IPS-11a (cell line): Measurements from ENCODE around the gene PRLR.
"Not testable (repeated sequence)": the region's sequence is repeated elsewhere in the genome, so short reads cannot be mapped to it uniquely, and the experiment has no call there.

ENCODE experiments used
- H3K4me3 ChIP-seq: one replicate; pipeline ENCODE4 v1.5.1; 2013; ENCODE audit warnings: low read depth, low read length, control low read depth

Gene PRLR

GRCh38 chr5:35133186-35133585 lies 97.1 kb downstream of the PRLR start:
- H3K4me3 ChIP-seq, result no peak overlapping the region

GRCh38 chr5:35131723-35132122 lies 98.6 kb downstream of the PRLR start:
- H3K4me3 ChIP-seq, result no peak overlapping the region

- no peak overlapping the region for H3K4me3 ChIP-seq
These were observed 100.3 kb downstream of the PRLR start for GRCh38 chr5:35129921-35130485.

GRCh38 chr5:35129276-35129675 lies 101.0 kb downstream of the PRLR start:
- no peak overlapping the region for H3K4me3 ChIP-seq

GRCh38 chr5:35127006-35127405 lies 103.3 kb downstream of the PRLR start:
- no peak overlapping the region for H3K4me3 ChIP-seq

- H3K4me3 ChIP-seq, result no peak overlapping the region
These were observed 104.5 kb downstream of the PRLR start for GRCh38 chr5:35125746-35126145.

- H3K4me3 ChIP-seq, result no peak overlapping the region
These were observed 105.4 kb downstream of the PRLR start for GRCh38 chr5:35124932-35125331.

- no peak overlapping the region for H3K4me3 ChIP-seq
These were observed 107.5 kb downstream of the PRLR start for GRCh38 chr5:35122819-35123218.

- no peak overlapping the region for H3K4me3 ChIP-seq
These were observed 109.6 kb downstream of the PRLR start for GRCh38 chr5:35120715-35121114.

- no peak overlapping the region for H3K4me3 ChIP-seq
These were observed 112.3 kb downstream of the PRLR start for GRCh38 chr5:35117967-35118366.

- H3K4me3 ChIP-seq, result no peak overlapping the region
These were observed 114.4 kb downstream of the PRLR start for GRCh38 chr5:35115920-35116319.

- no peak overlapping the region for H3K4me3 ChIP-seq
These were observed 115.6 kb downstream of the PRLR start for GRCh38 chr5:35114698-35115097.

GRCh38 chr5:35112300-35112699 lies 118.0 kb downstream of the PRLR start:
- no peak overlapping the region for H3K4me3 ChIP-seq

- H3K4me3 ChIP-seq, result not testable (repeated sequence)
These were observed 125.7 kb downstream of the PRLR start for GRCh38 chr5:35104550-35104949.

GRCh38 chr5:35103637-35104299 lies 126.5 kb downstream of the PRLR start:
- H3K4me3 ChIP-seq, result no peak overlapping the region

GRCh38 chr5:35101720-35102119 lies 128.6 kb downstream of the PRLR start:
- H3K4me3 ChIP-seq, result not testable (repeated sequence)

GRCh38 chr5:35101016-35101415 lies 129.3 kb downstream of the PRLR start:
- no peak overlapping the region for H3K4me3 ChIP-seq

- no peak overlapping the region for H3K4me3 ChIP-seq
These were observed 132.1 kb downstream of the PRLR start for GRCh38 chr5:35098214-35098613.

- H3K4me3 ChIP-seq, result no peak overlapping the region
These were observed 133.4 kb downstream of the PRLR start for GRCh38 chr5:35096932-35097331.

GRCh38 chr5:35096216-35096615 lies 134.1 kb downstream of the PRLR start:
- no peak overlapping the region for H3K4me3 ChIP-seq

- no peak overlapping the region for H3K4me3 ChIP-seq
These were observed 134.9 kb downstream of the PRLR start for GRCh38 chr5:35095366-35095765.

GRCh38 chr5:35094948-35095347 lies 135.3 kb downstream of the PRLR start:
- no peak overlapping the region for H3K4me3 ChIP-seq

- H3K4me3 ChIP-seq, result no peak overlapping the region
These were observed 137.6 kb downstream of the PRLR start for GRCh38 chr5:35092703-35093102.
